Activated T-cell treated with anti-CD3 and anti-CD28 coated beads, Interleukin-2, amount 50 U/mL, for 48 hours (primary cell): ENCODE results near the gene CEP57.

Source experiments
- DNase-seq, 2 experiments: peaks; one replicate each; pipeline ENCODE4 v3.0.0-alpha.2; 2020

The CEP57 gene

GRCh38 chr11:95790123-95790932, at the start of gene CEP57:
CEP57 (plus strand) TSS chr11:95790498; CDS start chr11:95790699, 201 bp downstream.
- peak; percentile 95 for DNase-seq

GRCh38 chr11:95750101-95750500, 40.2 kb upstream of the CEP57 start:
- no peak for DNase-seq

- DNase-seq: no peak
Measured at GRCh38 chr11:95751515-95751914, 38.8 kb upstream of the CEP57 start.

- no peak for DNase-seq
Measured at GRCh38 chr11:95760941-95761340, 29.4 kb upstream of the CEP57 start.

- no peak for DNase-seq
Measured at GRCh38 chr11:95762534-95762933, 27.8 kb upstream of the CEP57 start.

GRCh38 chr11:95764267-95764898, 25.9 kb upstream of the CEP57 start:
- no peak for DNase-seq

GRCh38 chr11:95766701-95767100, 23.6 kb upstream of the CEP57 start:
- no peak for DNase-seq

- DNase-seq: no peak
Measured at GRCh38 chr11:95767498-95767897, 22.8 kb upstream of the CEP57 start.

GRCh38 chr11:95768521-95768920, 21.8 kb upstream of the CEP57 start:
- no peak for DNase-seq

GRCh38 chr11:95776859-95777258, 13.4 kb upstream of the CEP57 start:
- DNase-seq: no peak

GRCh38 chr11:95778699-95779098, 11.6 kb upstream of the CEP57 start:
- DNase-seq: no peak

GRCh38 chr11:95780544-95780943, 9.8 kb upstream of the CEP57 start:
- DNase-seq: no peak

GRCh38 chr11:95788921-95789505, 1.3 kb upstream of the CEP57 start:
- DNase-seq: no peak

GRCh38 chr11:95789506-95790122, 684 bp upstream of the CEP57 start, which contains the start of gene FAM76B:
FAM76B (minus strand) TSS chr11:95789782; CDS start chr11:95789478, 304 bp downstream.
- peak; percentile 96 to 97 for DNase-seq

GRCh38 chr11:95790933-95791708, 823 bp downstream of the CEP57 start:
- DNase-seq: peak; percentile 72 to 76

GRCh38 chr11:95791709-95792033, 1.4 kb downstream of the CEP57 start:
- DNase-seq: no peak

- DNase-seq: no peak
Measured at GRCh38 chr11:95792200-95792599, 1.9 kb downstream of the CEP57 start.

- DNase-seq: no peak
Measured at GRCh38 chr11:95792700-95793099, 2.4 kb downstream of the CEP57 start.

- no peak for DNase-seq
Measured at GRCh38 chr11:95793116-95793515, 2.8 kb downstream of the CEP57 start.

GRCh38 chr11:95794086-95794485, 3.8 kb downstream of the CEP57 start:
- DNase-seq: no peak

- no peak for DNase-seq
Measured at GRCh38 chr11:95795627-95796295, 5.5 kb downstream of the CEP57 start.

- no peak for DNase-seq
Measured at GRCh38 chr11:95796501-95796900, 6.2 kb downstream of the CEP57 start.
